ENCODE results near the gene RMP24.

The RMP24 gene

Small RNAs within 50 kb of the gene (small RNA-seq; reads per million reads assigned to genes)
- 3.8 reads per million, percentile 58 among the genes with 10 or more reads in this experiment for gene MIR3929 (ENCODE audit: insufficient read depth)
